Activated CD4-positive, CD25-positive, alpha-beta regulatory T cell treated with anti-CD3 and anti-CD28 coated beads, Interleukin-2, amount 50 U/mL, for 72 hours (primary cell): ENCODE results near the gene TMEM98.
"Not testable (repeated sequence)": the region's sequence is repeated elsewhere in the genome, so short reads cannot be mapped to it uniquely, and the experiment has no call there.

Experiments
- DNase-seq: peaks from one replicate; pipeline ENCODE4 v3.0.0; 2021

The TMEM98 gene

GRCh38 chr17:32927724-32928585 lies at the start of gene TMEM98:
TMEM98 (plus strand) TSS chr17:32928153; CDS start chr17:32931529, 3,376 bp downstream.
- no peak for DNase-seq

GRCh38 chr17:32878211-32878610 lies 49.7 kb upstream of the TMEM98 start:
- DNase-seq, result no peak

- no peak for DNase-seq
Measured at GRCh38 chr17:32879134-32879533, 48.8 kb upstream of the TMEM98 start.

DNA sequence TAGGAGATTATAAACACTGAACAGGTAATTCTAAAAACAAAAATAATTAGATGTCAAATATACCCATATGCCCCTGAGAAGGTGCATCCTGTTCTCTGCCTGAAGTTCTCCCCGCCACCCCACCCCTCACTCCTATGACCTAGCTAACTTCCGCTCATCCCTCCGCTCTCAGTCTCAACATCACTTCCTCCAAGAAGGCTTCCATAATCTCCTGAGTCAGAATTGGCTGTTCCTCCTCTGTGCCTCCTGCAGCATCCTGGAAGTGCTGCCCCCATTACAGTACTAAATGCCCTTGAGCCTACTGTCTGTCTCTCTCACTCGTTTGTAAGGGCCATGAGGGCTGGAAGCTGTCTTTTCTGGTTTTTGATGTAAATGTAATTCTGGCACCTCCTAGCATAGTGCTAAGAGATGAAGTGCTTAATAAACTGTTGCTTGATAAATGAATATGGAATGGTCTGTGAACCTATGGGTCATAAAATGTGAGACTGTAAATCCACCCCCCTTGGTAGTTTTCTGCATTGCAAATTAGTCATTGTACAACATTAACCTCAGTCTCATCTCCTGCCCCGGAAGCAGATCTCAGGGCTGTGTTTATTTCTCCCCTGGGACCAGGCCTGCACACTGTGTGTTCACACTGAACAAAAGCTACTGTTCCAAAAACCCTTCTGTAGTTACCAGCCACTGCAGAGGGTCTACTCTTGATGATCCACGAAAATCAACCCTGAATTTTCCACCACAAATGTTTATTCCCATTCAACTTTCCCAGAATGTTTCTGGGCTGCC lies 47.1 kb upstream of the TMEM98 start:
- no peak for DNase-seq

GRCh38 chr17:32882029-32882428 lies 45.9 kb upstream of the TMEM98 start:
- no peak for DNase-seq

- DNase-seq, result no peak
Measured at GRCh38 chr17:32882734-32883133, 45.2 kb upstream of the TMEM98 start.

- not testable (repeated sequence) for DNase-seq
Measured at GRCh38 chr17:32886951-32887350, 41.0 kb upstream of the TMEM98 start.

DNA sequence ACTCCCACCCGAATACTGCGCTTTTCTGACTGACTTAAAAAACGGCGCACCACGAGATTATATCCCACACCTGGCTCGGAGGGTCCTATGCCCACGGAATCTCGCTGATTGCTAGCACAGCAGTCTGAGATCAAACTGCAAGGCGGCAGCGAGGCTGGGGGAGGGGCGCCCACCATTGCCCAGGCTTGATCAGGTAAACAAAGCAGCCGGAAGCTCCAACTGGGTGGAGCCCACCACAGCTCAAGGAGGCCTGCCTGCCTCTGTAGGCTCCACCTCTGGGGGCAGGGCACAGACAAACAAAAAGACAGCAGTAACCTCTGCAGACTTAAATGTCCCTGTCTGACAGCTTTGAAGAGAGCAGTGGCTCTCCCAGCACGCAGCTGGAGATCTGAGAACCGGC lies 40.5 kb upstream of the TMEM98 start:
- not testable (repeated sequence) for DNase-seq

DNA sequence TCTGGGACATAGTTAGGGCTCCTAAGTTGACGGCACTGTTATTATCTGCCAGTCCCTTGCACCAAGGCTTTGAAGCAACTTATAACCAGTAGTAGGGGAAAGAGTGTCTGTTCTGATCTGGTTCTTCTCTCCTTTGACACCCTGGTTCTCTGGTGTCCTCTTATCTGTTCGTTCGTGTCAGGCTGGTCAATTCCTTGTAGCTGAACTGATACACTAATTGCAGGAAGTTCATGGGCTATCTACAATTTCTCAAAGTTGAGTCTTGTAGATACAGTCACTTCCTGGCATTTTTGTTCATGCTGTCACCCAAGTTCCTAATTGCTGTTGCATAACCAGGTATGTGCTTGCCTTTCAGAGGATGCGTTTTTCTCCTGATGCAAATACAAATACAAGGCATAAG lies 33.7 kb upstream of the TMEM98 start:
- no peak for DNase-seq

DNA sequence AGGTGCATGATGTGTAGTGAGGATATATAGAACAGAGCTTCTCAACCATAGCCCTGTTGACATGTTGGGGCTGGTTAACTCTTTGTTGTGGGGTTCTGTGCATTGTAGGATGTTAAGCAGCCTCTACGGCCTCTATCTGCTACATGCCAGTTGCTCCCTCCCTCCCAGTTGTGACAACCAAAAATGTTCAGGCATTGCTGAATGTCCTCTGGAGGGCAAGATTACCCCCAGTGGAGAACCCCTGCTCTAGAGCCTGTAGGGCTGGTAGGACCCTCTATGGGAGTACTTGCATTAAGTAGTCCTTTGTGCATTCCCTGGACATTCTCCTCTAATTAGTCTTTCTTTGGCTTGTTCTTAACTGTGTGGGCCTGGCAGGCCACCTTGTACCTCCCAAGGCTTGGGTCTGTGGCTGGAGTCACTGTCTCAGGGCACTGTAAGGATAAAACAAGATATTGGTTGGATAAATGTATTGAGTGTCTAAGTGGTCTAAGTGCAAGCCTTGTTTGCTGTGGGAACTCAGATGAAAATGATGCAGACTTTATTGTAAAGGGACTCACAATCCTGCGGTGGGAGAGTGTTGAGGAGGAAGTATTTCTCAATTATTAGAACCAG lies 31.2 kb upstream of the TMEM98 start:
- DNase-seq, result no peak

DNA sequence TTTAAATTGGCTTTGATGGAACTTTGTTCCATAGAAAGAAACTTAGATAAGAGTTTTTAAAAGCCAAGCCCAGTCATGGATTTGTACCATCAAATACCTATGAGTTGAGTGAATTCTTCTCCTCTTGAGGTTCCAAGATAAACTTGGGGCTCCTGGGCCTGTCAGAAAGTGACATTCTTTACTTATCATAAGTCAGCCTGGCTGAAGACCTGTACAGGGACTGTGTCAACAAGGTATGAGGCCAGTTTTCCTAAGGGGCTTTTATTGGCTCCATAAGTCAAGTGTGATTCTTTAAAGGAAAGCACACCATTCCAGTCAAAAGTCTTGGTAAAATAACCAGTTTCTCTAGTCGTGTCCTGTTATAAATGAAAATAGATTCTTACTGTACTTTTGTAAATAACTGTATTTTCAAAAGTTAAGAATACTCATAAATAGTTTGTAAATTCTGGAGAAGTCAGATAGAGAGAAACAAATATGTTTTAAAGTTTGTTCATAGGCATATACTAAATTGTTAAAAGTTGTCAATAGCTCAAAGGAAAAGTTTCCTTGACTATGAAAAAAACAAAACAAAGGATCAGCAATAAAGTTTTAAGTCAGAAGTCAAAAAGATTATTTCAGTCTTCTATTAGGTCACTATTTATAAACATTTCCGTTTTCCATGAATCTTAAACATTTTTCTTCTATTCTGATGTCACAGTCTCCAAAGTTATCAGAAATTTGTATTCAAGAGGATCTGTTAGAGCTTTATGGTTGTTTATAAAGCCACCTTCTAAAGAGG lies 28.5 kb upstream of the TMEM98 start:
- DNase-seq, result no peak

DNA sequence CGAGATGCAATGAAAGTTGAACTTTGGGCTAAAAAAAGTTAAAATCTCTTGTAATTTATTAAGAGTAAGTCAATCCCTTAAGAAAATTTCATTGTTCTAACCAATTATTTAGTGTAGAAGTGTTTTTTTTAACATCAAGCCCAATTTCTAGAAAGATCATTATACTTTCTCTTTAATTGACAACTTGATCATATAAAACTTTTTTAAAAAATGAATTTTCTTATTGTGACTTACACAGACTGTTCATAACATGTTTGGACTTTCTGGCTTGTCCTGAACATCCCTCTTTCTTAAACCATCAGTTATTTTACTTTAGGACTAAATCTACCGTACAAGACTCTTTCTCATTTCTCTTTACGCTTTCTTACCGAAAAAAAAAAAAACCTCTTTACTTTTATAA lies 26.2 kb upstream of the TMEM98 start:
- DNase-seq, result no peak

DNA sequence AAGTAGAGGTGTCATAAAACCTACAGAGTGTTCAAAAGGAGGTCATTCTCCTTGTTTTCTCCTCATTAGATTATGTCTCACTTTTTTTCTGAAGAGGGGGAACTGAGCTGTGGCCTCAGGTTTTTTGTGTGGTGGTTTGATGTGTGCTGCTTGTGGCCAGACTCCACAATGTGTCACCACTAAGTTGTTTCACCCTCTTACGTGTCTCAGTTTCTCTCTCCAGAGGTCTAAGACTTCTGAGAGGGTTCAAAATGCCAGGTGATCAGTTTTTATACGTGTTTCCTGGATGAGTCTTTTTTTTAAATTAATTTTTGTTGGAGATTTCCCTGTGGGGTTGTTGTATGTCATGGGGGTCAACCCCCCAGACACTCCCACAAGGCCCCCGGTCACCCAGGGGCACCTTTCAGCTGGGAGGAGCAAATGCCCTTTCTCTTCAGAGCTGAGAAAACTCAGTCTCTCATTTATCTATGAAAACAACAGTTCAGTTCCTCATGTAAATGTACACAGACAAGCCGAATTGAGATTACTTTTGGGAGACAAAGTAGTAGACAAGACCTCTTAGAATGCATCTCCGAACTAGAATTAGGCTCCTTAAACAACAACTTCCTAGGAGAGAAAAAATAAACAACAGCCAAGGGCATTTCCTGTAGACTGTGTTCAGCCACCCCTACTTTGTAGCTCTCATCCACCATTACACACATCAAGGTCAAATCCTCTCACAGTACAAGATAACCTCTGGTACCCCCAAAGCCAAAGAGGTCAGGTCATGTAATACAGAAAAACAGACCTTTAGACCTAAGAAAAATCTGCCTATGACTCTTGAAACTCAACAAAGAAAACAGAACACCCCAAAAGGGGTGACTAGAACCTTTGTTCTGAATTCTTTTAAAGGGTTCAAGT lies 23.9 kb upstream of the TMEM98 start:
- no peak for DNase-seq

DNA sequence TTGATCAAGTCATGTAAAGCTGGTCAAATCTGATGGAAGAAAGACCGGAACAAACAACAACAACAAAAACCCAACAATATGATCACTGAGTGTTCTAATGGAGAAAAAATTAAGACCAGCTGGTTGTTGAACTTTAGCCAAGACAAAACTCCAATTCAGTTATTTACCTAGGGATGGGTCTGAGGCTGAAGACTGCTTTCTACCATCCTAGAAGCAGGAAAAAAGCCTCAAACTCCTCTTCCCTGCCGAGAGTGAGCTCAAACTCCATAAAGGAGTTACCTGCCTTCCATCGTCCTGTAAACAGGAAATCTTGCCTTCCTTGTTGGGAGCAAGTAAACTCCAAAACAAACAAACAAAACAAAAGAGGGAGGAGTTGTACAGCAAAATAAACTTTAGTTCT lies 23.1 kb upstream of the TMEM98 start:
- no peak for DNase-seq

- no peak for DNase-seq
Measured at GRCh38 chr17:32907583-32907982, 20.4 kb upstream of the TMEM98 start.

DNA sequence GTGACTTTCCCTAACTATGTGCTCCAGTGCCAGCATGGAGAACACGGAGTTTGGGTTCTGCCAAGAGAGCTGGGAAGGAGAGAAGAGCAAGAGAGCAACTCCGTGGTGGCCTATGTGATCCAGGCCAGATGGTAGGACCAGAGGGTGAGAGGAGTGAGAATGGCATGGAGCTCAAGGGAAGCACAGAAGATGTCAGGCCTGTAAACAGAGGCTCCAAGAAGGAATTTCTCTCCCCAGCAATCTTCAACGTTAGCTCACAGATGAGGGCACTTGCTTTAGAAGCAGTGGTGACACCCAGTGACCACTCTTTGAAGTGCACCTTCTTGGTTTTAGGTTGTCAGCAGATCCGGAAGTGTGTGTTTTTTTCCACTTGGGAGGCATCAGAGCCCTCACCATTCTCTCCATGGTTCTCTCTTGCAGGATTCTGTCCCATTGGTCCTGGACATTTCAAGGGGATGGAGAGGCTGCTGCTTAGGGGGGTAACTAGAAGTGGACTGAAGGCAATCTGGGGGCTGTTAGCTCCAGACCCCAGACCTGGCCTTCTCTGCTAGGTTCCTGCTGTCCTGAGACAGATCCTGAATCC lies 18.1 kb upstream of the TMEM98 start:
- peak; percentile 48 for DNase-seq

- DNase-seq, result no peak
Measured at GRCh38 chr17:32910769-32911168, 17.2 kb upstream of the TMEM98 start.

DNA sequence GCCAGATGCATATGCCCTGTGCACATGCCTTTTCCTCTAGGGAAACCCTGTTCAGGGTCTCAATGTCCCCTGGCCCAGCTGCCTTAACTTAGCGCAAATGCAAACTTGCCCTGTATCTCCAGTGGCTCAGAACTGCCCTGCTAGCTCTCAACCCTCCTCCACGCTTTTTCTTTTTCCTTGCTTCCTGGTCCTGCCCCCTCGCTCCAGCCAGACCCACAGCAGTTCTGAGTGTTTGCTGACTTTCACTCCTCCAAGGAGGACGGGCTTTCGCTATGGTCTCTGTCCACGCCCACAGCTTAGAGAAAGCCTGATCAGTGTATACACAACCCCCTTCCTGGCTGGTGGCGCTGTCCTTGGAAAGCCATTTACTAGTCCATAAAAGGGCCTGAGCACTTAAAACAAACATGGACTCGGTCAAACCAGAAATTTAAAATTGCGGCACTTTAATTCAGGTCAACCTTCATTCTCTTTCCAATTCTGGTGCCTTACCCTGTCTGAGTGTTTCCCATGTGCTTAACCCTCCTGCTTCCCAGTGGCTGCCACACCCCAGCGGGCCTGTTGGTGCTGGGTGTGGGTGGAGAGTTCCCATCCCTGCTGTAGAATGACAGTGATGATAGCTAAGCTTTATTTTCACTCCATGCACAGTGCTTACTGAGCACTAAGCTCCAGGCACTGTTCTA lies 15.6 kb upstream of the TMEM98 start:
- DNase-seq, result no peak

DNA sequence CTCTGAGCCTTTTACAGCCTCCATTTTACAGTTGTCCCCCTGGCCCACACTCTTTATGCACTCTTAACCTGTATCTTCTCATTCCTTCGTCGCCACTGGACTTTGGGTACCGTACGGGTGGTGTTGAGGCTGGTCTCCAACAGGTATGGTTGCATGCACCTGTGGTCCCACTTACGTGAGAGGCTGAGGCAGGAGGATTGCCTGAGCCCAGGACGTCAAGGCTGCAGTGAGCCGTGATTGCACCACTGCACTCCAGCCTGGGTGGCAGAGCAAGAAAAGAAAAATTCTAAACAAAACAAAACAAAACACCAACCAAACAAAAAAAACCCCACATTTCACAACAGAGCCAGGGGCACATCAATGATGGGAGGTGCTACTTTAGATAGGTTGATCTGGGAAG lies 14.4 kb upstream of the TMEM98 start:
- no peak for DNase-seq

DNA sequence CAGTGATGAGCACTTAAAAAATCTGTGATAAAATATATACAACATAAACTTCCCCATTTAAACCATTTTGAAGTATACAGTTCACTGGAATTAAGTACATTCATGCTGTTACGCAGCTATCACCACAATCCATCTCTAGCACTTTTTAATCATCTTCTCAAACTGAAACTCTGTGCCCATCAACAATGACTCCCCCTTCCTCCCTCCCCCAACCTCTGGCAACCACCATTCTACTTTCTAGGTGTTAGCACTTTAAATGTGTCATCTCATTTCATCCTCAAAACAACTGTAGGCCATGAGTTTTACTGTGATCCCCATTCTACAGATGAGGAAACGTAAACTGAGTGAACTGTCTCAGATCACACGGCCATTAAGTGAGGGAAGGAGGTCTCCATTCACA lies 13.8 kb upstream of the TMEM98 start:
- no peak for DNase-seq

DNA sequence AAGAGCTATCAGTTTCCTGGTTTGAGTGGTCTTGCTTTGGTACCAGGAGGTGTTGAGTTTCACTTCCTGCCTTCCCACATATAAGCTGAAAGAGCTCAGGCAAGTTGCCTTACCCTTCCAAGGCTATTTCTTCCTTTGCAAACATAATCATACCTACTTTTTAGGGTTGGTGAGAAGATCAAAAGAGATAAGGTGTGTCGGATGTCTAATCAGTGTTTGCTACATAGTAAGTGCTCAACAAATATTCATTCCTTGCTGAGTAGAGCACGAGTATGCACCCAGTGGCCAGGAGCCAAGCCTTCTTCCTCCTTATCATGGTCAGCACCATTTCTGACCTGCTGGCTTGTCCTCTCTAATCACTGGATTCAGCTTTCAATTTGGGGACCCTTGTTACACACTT lies 12.7 kb upstream of the TMEM98 start:
- no peak for DNase-seq
